ENCODE measurements around the gene ARPC2. TPM values are rescaled to one million over a fixed set of nuclear protein-coding genes. Genes with fewer than 3 reads are reported as not detected.
A peak's percentile ranks its signal among the peaks of the same experiment; 100 is the strongest.
"Not testable (repeated sequence)": the region's sequence is repeated elsewhere in the genome, so short reads cannot be mapped to it uniquely, and the experiment has no call there.

ARPC2 gene
- total RNA-seq, 1 donor from 2014 or later: 737 TPM

DNA sequence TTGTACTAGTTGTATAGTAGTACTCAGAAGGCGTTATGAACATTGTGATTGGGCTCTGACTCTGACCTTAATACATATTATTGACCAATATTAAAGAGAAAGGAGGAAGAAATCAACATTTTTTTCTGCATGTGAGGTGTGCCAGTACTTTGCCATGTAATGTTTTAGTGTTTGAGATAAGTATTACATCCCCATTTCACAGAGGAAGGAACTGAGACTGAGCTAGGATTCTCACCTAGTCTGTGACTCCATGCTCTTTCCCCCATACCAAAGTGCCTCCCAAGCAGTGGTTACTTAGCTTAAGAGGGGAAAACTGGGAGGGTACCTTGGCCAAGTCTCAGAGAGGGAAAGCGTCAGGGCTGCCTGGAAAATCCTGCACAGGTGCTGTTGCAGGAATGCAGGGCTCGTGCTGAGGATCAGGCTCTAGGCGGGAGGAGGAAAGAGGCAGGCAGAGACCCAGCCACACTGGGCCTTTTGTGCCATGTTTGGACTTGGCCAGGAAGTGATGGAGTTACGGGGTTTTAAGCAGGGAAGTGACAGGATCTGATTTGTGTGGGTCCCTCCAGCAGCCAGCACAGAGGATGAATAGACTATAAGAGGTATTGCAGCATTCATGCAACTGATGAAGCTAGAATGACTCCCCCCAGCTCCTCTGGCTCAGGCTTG lies 55.0 kb downstream of the ARPC2 start:
- Mint-ChIP-seq H3K4me1 (peaks cover 64% of the 10 kb centered on the region), H3K27ac (peak overlapping the region; percentile 88), H3K4me3 (peak overlapping the region; percentile 93), H3K36me3 (ENCODE audit: low read depth) (peaks cover 58% of the 10 kb centered on the region), H3K9me3 (no peaks in the 10 kb centered on the region), H3K27me3 (no peaks in the 10 kb centered on the region)
- ChIA-PET CTCF (interaction anchor here (1.1 to 7.5 kb wide), 11 partner anchors 14 to 125 kb away, joined by 3 to 138 read pairs (median 6); partner anchors contain the start of genes CATIP and TMBIM1), POLR2A (interaction anchor here (0.9 to 7.3 kb wide), 8 partner anchors 14 to 125 kb away, joined by 3 to 97 read pairs (median 12); partner anchors contain the start of genes ARPC2, CATIP and TMBIM1)
- no peak for TF ChIP-seq CTCF (IDR thresholded peaks at IDR 0.05)
- DNase-seq (no peak), ATAC-seq (ENCODE audit: low read depth) (no peak)
- intact Hi-C loops (cut with micrococcal nuclease): loop anchor here (1.0 to 5.0 kb wide), 9 partner anchors 15 to 905 kb away; partner anchors contain the start of genes CATIP, CNPPD1 and RETREG2

DNA sequence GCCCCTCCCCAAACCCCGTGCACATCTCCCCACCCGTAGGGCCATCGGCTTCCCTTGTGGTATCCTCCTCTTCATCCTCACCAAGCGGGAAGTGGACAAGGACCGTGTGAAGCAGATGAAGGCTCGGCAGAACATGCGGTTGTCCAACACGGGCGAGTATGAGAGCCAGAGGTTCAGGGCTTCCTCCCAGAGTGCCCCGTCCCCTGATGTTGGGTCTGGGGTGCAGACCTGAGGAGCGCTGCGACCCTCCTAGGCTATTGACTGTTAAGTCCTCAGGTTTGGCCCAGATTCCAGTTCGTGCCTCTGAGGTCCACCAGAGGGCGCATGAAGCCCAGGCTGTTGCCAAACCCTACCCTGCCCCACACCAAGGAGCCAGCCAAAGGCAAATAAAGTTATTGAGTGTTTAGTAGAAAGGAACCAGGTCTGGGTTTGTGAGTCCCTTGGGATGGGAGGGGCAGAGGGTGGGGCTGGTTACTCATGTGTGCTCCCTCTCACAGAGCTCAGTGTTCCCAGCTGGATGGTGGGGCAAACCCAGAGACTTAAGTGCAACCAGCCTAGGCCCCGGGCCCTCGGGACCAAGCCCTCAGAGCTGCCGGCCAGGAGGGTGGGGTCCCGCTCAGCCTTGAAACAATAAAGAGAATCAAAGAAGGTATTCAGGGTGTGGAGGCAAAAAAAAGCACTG lies 55.7 kb downstream of the ARPC2 start:
- peak overlapping the region; percentile 88 for H3K27ac Mint-ChIP-seq
- H3K4me3 Mint-ChIP-seq: peak overlapping the region; percentile 93
- ChIA-PET CTCF (interaction anchor here (0.6 to 7.5 kb wide), 18 partner anchors 9 to 124 kb away, joined by 3 to 138 read pairs (median 4); partner anchors contain the start of genes CATIP and TMBIM1), POLR2A (interaction anchor here (0.5 to 7.3 kb wide), 13 partner anchors 13 to 129 kb away, joined by 3 to 97 read pairs (median 5); partner anchors contain the start of genes ARPC2, CATIP and TMBIM1)
- peak; percentile 71 for DNase-seq
- TF ChIP-seq CTCF (IDR thresholded peaks at IDR 0.05): no peak
- no peaks in the 10 kb centered on the region for H3K27me3 Mint-ChIP-seq
- H3K9me3 Mint-ChIP-seq: no peaks in the 10 kb centered on the region
- H3K4me1 Mint-ChIP-seq: peaks cover 57% of the 10 kb centered on the region
- intact Hi-C loops (cut with micrococcal nuclease): loop anchor here (1.0 to 5.0 kb wide), 8 partner anchors 15 to 905 kb away; partner anchors contain the start of genes CATIP, CNPPD1 and RETREG2
- peaks cover 58% of the 10 kb centered on the region for H3K36me3 Mint-ChIP-seq (ENCODE audit: low read depth)
- ATAC-seq (ENCODE audit: low read depth): peak; percentile 52

- peaks cover 62% of the 10 kb centered on the region for H3K36me3 Mint-ChIP-seq (ENCODE audit: low read depth)
- H3K4me1 Mint-ChIP-seq: peaks cover 57% of the 10 kb centered on the region
- H3K9me3 Mint-ChIP-seq; DNase-seq; ATAC-seq (ENCODE audit: low read depth); H3K27me3 Mint-ChIP-seq: not testable (repeated sequence)
- peak overlapping the region; percentile 88 for H3K27ac Mint-ChIP-seq
- intact Hi-C loops (cut with micrococcal nuclease): loop anchor here (5.0 kb wide), 1 partner anchor 904 kb away; the partner anchor contains the start of genes CNPPD1 and RETREG2
- POLR2A ChIA-PET: interaction anchor here (0.6 to 7.3 kb wide), 13 partner anchors 12 to 970 kb away, joined by 3 to 97 read pairs (median 3); partner anchors contain the start of genes ARPC2, CATIP and TMBIM1
- CTCF ChIA-PET: interaction anchor here (0.6 to 7.5 kb wide), 15 partner anchors 9 to 123 kb away, joined by 3 to 138 read pairs (median 5); partner anchors contain the start of genes CATIP and TMBIM1
- H3K4me3 Mint-ChIP-seq: peak overlapping the region; percentile 44
These were observed 56.4 kb downstream of the ARPC2 start for GRCh38 chr2:218273214-218273907.

DNA sequence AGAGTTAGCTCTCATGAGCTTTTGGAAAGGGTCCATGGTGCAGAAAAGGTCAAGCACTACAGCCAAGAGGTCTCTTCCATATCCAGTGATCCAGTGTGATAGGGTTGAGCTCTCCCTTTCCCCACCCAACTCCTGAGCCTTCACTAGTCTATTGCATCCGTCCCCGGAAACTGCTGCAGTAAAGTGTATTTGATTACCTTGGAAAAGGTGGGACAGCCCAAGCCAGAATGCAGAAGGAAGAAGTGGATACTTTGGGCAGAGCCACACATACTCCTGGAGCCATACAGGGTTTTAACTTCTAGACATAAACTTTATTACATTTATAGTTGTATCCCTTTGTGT lies 56.9 kb downstream of the ARPC2 start:
- no peak for DNase-seq
- H3K4me3 Mint-ChIP-seq: no peak overlapping the region
- CTCF ChIA-PET: interaction anchor here (0.9 to 7.5 kb wide), 7 partner anchors 8 to 120 kb away, joined by 3 to 138 read pairs (median 8); partner anchors contain the start of genes CATIP and TMBIM1
- ATAC-seq (ENCODE audit: low read depth): no peak
- no peak for TF ChIP-seq CTCF (IDR thresholded peaks at IDR 0.05)
- H3K36me3 Mint-ChIP-seq (ENCODE audit: low read depth): peaks cover 67% of the 10 kb centered on the region
- intact Hi-C loops (cut with micrococcal nuclease): loop anchor here (5.0 kb wide), 1 partner anchor 903 kb away; the partner anchor contains the start of genes CNPPD1 and RETREG2
- peaks cover 54% of the 10 kb centered on the region for H3K4me1 Mint-ChIP-seq
- no peaks in the 10 kb centered on the region for H3K9me3 Mint-ChIP-seq
- peak overlapping the region; percentile 71 for H3K27ac Mint-ChIP-seq
- no peaks in the 10 kb centered on the region for H3K27me3 Mint-ChIP-seq
- POLR2A ChIA-PET: interaction anchor here (0.6 to 7.3 kb wide), 6 partner anchors 12 to 970 kb away, joined by 3 to 97 read pairs (median 32); partner anchors contain the start of genes ARPC2, CATIP and TMBIM1

GRCh38 chr2:218274586-218274985 lies 57.6 kb downstream of the ARPC2 start:
- no peak for ATAC-seq (ENCODE audit: low read depth)
- no peak overlapping the region for H3K4me3 Mint-ChIP-seq
- H3K4me1 Mint-ChIP-seq: peaks cover 48% of the 10 kb centered on the region

More at GRCh38 chr2:218274586-218274985, 57.6 kb downstream of the ARPC2 start:
- no peak for DNase-seq
- TF ChIP-seq CTCF (IDR thresholded peaks at IDR 0.05): no peak
- H3K27me3 Mint-ChIP-seq: no peaks in the 10 kb centered on the region
- intact Hi-C loops (cut with micrococcal nuclease): loop anchor here (5.0 kb wide), 1 partner anchor 903 kb away; the partner anchor contains the start of genes CNPPD1 and RETREG2
- peak overlapping the region; percentile 73 for H3K27ac Mint-ChIP-seq
- H3K9me3 Mint-ChIP-seq: no peaks in the 10 kb centered on the region
- POLR2A ChIA-PET: interaction anchor here (1.0 to 7.3 kb wide), 3 partner anchors 11 to 82 kb away, joined by 3 to 97 read pairs (median 56); partner anchors contain the start of genes CATIP and TMBIM1
- CTCF ChIA-PET: interaction anchor here (1.0 to 7.5 kb wide), 3 partner anchors 14 to 93 kb away, joined by 3 to 138 read pairs (median 73); partner anchors contain the start of genes CATIP and TMBIM1
- peaks cover 69% of the 10 kb centered on the region for H3K36me3 Mint-ChIP-seq (ENCODE audit: low read depth)
